GM12891 (cell line): ENCODE data around the gene SHROOM3.

Experiments used
- POLR2A ChIP-seq: IDR thresholded peaks from 2 replicates; pipeline ENCODE4 v1.6.1; 2011; ENCODE audit warnings: low read depth, low read length, control low read depth
- POLR2AphosphoS5 ChIP-seq: IDR thresholded peaks from 2 replicates; pipeline ENCODE4 v1.6.1; 2011; ENCODE audit warnings: low read depth, low read length, control low read depth
- TAF1 ChIP-seq: IDR thresholded peaks from 2 replicates; pipeline ENCODE4 v1.6.1; 2011; ENCODE audit warnings: low read depth, low read length, control low read depth

DNA sequence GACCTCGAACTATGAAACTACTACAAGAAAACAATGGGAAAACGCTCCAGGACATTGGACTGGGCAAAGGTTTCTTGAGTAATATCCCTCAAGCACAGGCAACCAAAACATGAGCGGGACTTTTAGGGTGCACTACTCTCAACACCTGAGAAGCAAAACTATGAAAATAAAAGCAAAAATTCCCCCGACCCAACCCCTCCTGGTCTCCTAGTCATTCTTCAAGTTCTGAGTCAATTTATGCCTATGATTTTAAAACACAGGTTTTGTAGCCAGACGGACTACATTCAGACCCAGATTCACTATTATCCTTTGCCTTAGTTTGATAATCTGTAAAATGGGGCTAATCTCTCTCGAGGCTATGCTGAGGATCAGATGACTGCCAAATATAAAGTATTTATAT lies 365.9 kb downstream of the SHROOM3 start:
- no peak for TF ChIP-seq POLR2AphosphoS5
- TF ChIP-seq TAF1, result no peak
- no peak for TF ChIP-seq POLR2A
